Subcutaneous abdominal adipose tissue (tissue), 5 donors: ENCODE measurements around the gene DMD.

Source experiments
- H3K27ac ChIP-seq: one replicate; pipeline ENCODE4 v1.7.0; 2013; ENCODE audit warnings: low read depth, mild to moderate bottlenecking, inconsistent platforms, low read length, moderate library complexity
- H3K27me3 ChIP-seq, 5 donors: one replicate each; pipeline ENCODE4 v1.7.0; 2013; ENCODE audit warnings: low read length in 5 of 5, inconsistent platforms in 1 of 5; ENCODE audit not compliant: control insufficient read depth in 5 of 5, insufficient read depth in 4 of 5
- H3K36me3 ChIP-seq, 5 donors: one replicate each; pipeline ENCODE4 v1.7.0; 2013; ENCODE audit warnings: low read length in 5 of 5; ENCODE audit not compliant: control insufficient read depth in 5 of 5, insufficient read depth in 5 of 5
- H3K4me1 ChIP-seq, 5 donors: one replicate each; pipeline ENCODE4 v1.7.0; 2013; ENCODE audit warnings: low read length in 5 of 5, mild to moderate bottlenecking in 3 of 5, moderate library complexity in 1 of 5; ENCODE audit not compliant: control insufficient read depth in 5 of 5, insufficient read depth in 5 of 5
- H3K4me3 ChIP-seq, 5 donors: one replicate each; pipeline ENCODE4 v1.7.0; 2013; ENCODE audit warnings: low read length in 5 of 5, low read depth in 1 of 5
- H3K9ac ChIP-seq, 5 donors: one replicate each; pipeline ENCODE4 v1.7.0; 2013; ENCODE audit warnings: low read length in 5 of 5, mild to moderate bottlenecking in 4 of 5, moderate library complexity in 3 of 5
- H3K9me3 ChIP-seq, 5 donors: one replicate each; pipeline ENCODE4 v1.7.0; 2013; ENCODE audit warnings: low read length in 5 of 5; ENCODE audit not compliant: control insufficient read depth in 5 of 5
- donor health status: healthy.
- donor health status: healthy.
- donor health status: healthy.
- donor health status: healthy.
- donor health status: healthy.

Gene DMD

DNA sequence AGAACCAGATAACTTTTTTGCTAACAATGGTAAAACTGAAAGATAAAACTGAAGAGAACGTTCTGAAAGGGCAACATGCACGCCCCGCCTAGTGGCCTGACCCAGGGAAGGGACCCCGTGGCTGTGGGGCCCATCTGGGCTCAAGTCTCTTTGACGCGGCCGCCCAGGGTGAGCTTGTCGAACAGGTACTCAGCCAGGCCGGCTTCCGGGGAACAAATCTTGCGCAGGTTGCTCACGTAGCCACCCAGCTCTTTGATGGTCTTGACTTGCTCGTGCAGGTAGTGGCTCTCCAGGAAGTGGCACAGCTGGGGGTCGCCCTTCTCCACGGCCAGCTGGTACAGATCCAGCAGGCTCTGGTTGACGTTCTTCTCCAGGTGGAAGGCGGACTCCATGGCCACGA lies 2140.1 kb downstream of the DMD start:
- H3K4me1 ChIP-seq = no peaks in the 10 kb centered on the region
- peaks cover 4 to 25% (median 6%) of the 10 kb centered on the region in 5 donors for H3K9me3 ChIP-seq
- no peak overlapping the region for H3K4me3 ChIP-seq
- no peak overlapping the region for H3K9ac ChIP-seq
- no peaks in the 10 kb centered on the region for H3K36me3 ChIP-seq
- H3K27me3 ChIP-seq = peaks cover 0 to 6% (median 0%) of the 10 kb centered on the region in 5 donors
- no peak overlapping the region for H3K27ac ChIP-seq

DNA sequence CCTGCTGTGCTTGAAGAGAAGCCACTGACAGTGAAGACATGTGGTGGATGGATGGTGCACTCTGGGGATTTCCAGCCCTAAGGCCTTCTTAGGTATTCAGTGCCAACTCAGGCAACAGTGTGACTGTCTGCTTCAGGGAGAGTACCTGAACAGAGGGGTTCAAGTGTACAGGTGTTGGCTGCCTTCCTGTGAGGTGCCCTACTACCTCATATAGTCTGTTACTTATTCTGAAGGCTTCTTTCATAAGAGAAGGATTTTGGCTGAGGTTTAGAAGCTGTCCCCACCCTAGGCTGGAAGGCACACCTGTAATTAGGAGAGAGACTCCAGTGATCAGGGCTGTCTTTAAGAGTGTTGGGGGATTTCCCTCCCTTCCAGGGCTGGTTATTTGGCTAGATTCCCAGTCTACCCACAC lies 2141.3 kb downstream of the DMD start:
- Histone ChIP-seq H3K4me3 (no peak overlapping the region), H3K4me1 (no peaks in the 10 kb centered on the region), H3K27ac (no peak overlapping the region), H3K9me3 (peaks cover 4 to 16% (median 6%) of the 10 kb centered on the region in 5 donors), H3K27me3 (peaks cover 0 to 6% (median 0%) of the 10 kb centered on the region in 5 donors), H3K9ac (no peak overlapping the region), H3K36me3 (no peaks in the 10 kb centered on the region)
